Measurements from ENCODE around the gene SMIM30.

SMIM30 gene

GRCh38 chr7:113100121-113100603 is 18.2 kb downstream of the SMIM30 start:
- DNase-seq (ENCODE audit: low spot score) = no peak

GRCh38 chr7:113099284-113099919 is 19.0 kb downstream of the SMIM30 start:
- no peak for DNase-seq (ENCODE audit: low spot score)

GRCh38 chr7:113094517-113095249 is 23.7 kb downstream of the SMIM30 start:
- DNase-seq (ENCODE audit: low spot score) = no peak

GRCh38 chr7:113093561-113093960 is 24.8 kb downstream of the SMIM30 start:
- no peak for DNase-seq (ENCODE audit: low spot score)

GRCh38 chr7:113092762-113093161 is 25.6 kb downstream of the SMIM30 start:
- DNase-seq (ENCODE audit: low spot score) = no peak

GRCh38 chr7:113087071-113087998 is 31.0 kb downstream of the SMIM30 start:
- no peak for DNase-seq (ENCODE audit: low spot score)

- no peak for DNase-seq (ENCODE audit: low spot score)
Observed at GRCh38 chr7:113086431-113086888, 31.9 kb downstream of the SMIM30 start, which contains the start of gene GPR85. GPR85 (minus strand) TSS chr7:113086827; CDS start chr7:113084721, 2,106 bp downstream.

- DNase-seq (ENCODE audit: low spot score) = no peak
Observed at GRCh38 chr7:113085781-113086390, 32.5 kb downstream of the SMIM30 start.

- DNase-seq (ENCODE audit: low spot score) = no peak
Observed at GRCh38 chr7:113084496-113085172, 33.7 kb downstream of the SMIM30 start.

GRCh38 chr7:113083816-113084495 is 34.4 kb downstream of the SMIM30 start:
- no peak for DNase-seq (ENCODE audit: low spot score)

- no peak for DNase-seq (ENCODE audit: low spot score)
Observed at GRCh38 chr7:113083132-113083815, 35.1 kb downstream of the SMIM30 start.

GRCh38 chr7:113078331-113078730 is 40.0 kb downstream of the SMIM30 start:
- DNase-seq (ENCODE audit: low spot score) = no peak

GRCh38 chr7:113076703-113077102 is 41.7 kb downstream of the SMIM30 start:
- no peak for DNase-seq (ENCODE audit: low spot score)

GRCh38 chr7:113071465-113071864 is 46.9 kb downstream of the SMIM30 start:
- no peak for DNase-seq (ENCODE audit: low spot score)

Measured in CD4-positive, alpha-beta T cell treated with Interleukin-6 at 100 ng/mL for 8 hours (primary cell).